Thoracic aorta (tissue), 2 donors: ENCODE measurements around the gene BCAM. TPM values are rescaled to one million over a fixed set of nuclear protein-coding genes. Genes with fewer than 3 reads are reported as not detected.

ENCODE experiments used
- ATAC-seq: fragments of 150-250 bp; one replicate; pipeline ENCODE4 v1.8.0; 2017; ENCODE audit warnings: low read depth; ENCODE audit not compliant: insufficient number of reproducible peaks, low FRiP score
- DNase-seq: peaks from one replicate; pipeline ENCODE4 v3.0.0-alpha.2; 2020; ENCODE audit warnings: low spot score
- H3K27ac ChIP-seq, 2 donors: fragments of 200-600 bp; sonication (generic); 1 replicate in 1 of 2; 2 replicates in 1 of 2; pipeline ENCODE4 v1.5.1; 2016; ENCODE audit warnings: mild to moderate bottlenecking in 2 of 2, moderate library complexity in 2 of 2
- H3K27me3 ChIP-seq: fragments of 200-600 bp; sonication (generic); replicated peaks from 2 replicates; pipeline ENCODE4 v1.6.0; 2016; ENCODE audit warnings: mild to moderate bottlenecking; ENCODE audit not compliant: insufficient read depth
- H3K36me3 ChIP-seq: fragments of 200-600 bp; sonication (generic); one replicate; pipeline ENCODE4 v1.5.1; 2016
- H3K4me1 ChIP-seq, 2 donors: fragments of 200-600 bp; sonication (generic); 1 replicate in 1 of 2; 2 replicates in 1 of 2; pipeline versions ENCODE4 v1.5.1 to v1.6.0; 2016; ENCODE audit warnings: low read depth in 2 of 2, mild to moderate bottlenecking in 1 of 2; ENCODE audit not compliant: control insufficient read depth in 1 of 2
- H3K4me3 ChIP-seq: fragments of 200-600 bp; sonication (generic); 2 replicates; pipeline ENCODE4 v1.5.1; 2016; ENCODE audit warnings: mild to moderate bottlenecking
- H3K9me3 ChIP-seq: fragments of 200-600 bp; sonication (generic); 2 replicates; pipeline ENCODE4 v1.5.1; 2016
- CTCF ChIP-seq: fragments of 200-600 bp; sonication (generic); IDR thresholded peaks from one replicate; pipeline ENCODE4 v1.5.1; 2019; ENCODE audit warnings: antibody characterized with exemption
- total RNA-seq, 2 donors: library from RNA; depleted of rRNA; stranded (reverse); fragments of >200 nt; gene quantifications; one replicate each; pipeline versions ENCODE4 v1.1.0 to v1.2.3, GENCODE V29; 2016

BCAM gene
- total RNA-seq, 2 donors from 2014 or later = 77.7 to 178 TPM

- no peak overlapping the region for H3K27ac ChIP-seq
- peaks cover 14% of the 10 kb centered on the region for H3K36me3 ChIP-seq
- no peaks in the 10 kb centered on the region for H3K9me3 ChIP-seq
- TF ChIP-seq CTCF = no peak
- H3K4me1 ChIP-seq = no peaks in the 10 kb centered on the region
- ATAC-seq (no peak), DNase-seq (no peak)
- no peaks in the 10 kb centered on the region for H3K27me3 ChIP-seq
- no peak overlapping the region for H3K4me3 ChIP-seq
Measured at GRCh38 chr19:44865196-44865767, 56.4 kb downstream of the BCAM start.

- H3K36me3 ChIP-seq = peaks cover 18% of the 10 kb centered on the region
- ATAC-seq (no peak), DNase-seq (no peak)
- TF ChIP-seq CTCF = no peak
- H3K27me3 ChIP-seq = no peaks in the 10 kb centered on the region
- no peak overlapping the region for H3K27ac ChIP-seq
- no peaks in the 10 kb centered on the region for H3K4me1 ChIP-seq
- no peak overlapping the region for H3K4me3 ChIP-seq
- H3K9me3 ChIP-seq = no peaks in the 10 kb centered on the region
Measured at GRCh38 chr19:44866664-44867063, 57.8 kb downstream of the BCAM start.

GRCh38 chr19:44867578-44867977 lies 58.7 kb downstream of the BCAM start:
- no peak for ATAC-seq
- Histone ChIP-seq H3K9me3 (no peaks in the 10 kb centered on the region), H3K4me1 (no peaks in the 10 kb centered on the region), H3K36me3 (peaks cover 26% of the 10 kb centered on the region), H3K4me3 (no peak overlapping the region), H3K27ac (no peak overlapping the region), H3K27me3 (no peaks in the 10 kb centered on the region)
- no peak for TF ChIP-seq CTCF
- no peak for DNase-seq

GRCh38 chr19:44869733-44870470 lies 61.0 kb downstream of the BCAM start:
- Histone ChIP-seq H3K4me3 (no peak overlapping the region), H3K36me3 (peaks cover 46% of the 10 kb centered on the region), H3K27ac (no peak overlapping the region), H3K4me1 (no peaks in the 10 kb centered on the region), H3K9me3 (no peaks in the 10 kb centered on the region), H3K27me3 (no peaks in the 10 kb centered on the region)
- no peak for TF ChIP-seq CTCF
- ATAC-seq = no peak
- no peak for DNase-seq

Other genes with a start within 250 kb of the BCAM start
- not detected for gene IGSF23, start 195.5 kb upstream of the BCAM start, total RNA-seq
- 100 to 1,000 TPM in 1 of 2 donors, 10 to 100 TPM in 1; 59.7 to 102 TPM for gene PVR, start 165.2 kb upstream of the BCAM start, total RNA-seq
- 1 to 10 TPM; 3.4 to 6.2 TPM for gene CEACAM19, start 137.6 kb upstream of the BCAM start, total RNA-seq
- not detected for gene CEACAM16, start 110.0 kb upstream of the BCAM start, total RNA-seq
- 10 to 100 TPM; 43.1 to 77.9 TPM for gene BCL3, start 60.4 kb upstream of the BCAM start, total RNA-seq
- gene CBLC, start 31.2 kb upstream of the BCAM start, total RNA-seq = under 1 TPM in 1 of 2 donors, not detected in 1; 0.42 TPM
- gene NECTIN2, start 37.2 kb downstream of the BCAM start, total RNA-seq = 10 to 100 TPM; 61.7 to 84.3 TPM
- 10 to 100 TPM; 24.9 to 48.5 TPM for gene TOMM40, start 82.2 kb downstream of the BCAM start, total RNA-seq
- gene APOE, start 96.7 kb downstream of the BCAM start, total RNA-seq = 100 to 1,000 TPM; 111 to 333 TPM
- gene APOC1, start 105.5 kb downstream of the BCAM start, total RNA-seq = 10 to 100 TPM in 1 of 2 donors, 1 to 10 TPM in 1; 4.9 to 12.3 TPM
- not detected for gene APOC4, start 133.1 kb downstream of the BCAM start, total RNA-seq
- not detected for gene APOC2, start 136.9 kb downstream of the BCAM start, total RNA-seq
- 10 to 100 TPM; 63.1 to 69.3 TPM for gene CLPTM1, start 146.3 kb downstream of the BCAM start, total RNA-seq
- 10 to 100 TPM; 20.6 to 38.6 TPM for gene RELB, start 192.4 kb downstream of the BCAM start, total RNA-seq
- gene CLASRP, start 229.9 kb downstream of the BCAM start, total RNA-seq = 100 to 1,000 TPM; 119 to 300 TPM